ENCODE results near the gene PACSIN2.

- TF ChIP-seq, protein P1, sequence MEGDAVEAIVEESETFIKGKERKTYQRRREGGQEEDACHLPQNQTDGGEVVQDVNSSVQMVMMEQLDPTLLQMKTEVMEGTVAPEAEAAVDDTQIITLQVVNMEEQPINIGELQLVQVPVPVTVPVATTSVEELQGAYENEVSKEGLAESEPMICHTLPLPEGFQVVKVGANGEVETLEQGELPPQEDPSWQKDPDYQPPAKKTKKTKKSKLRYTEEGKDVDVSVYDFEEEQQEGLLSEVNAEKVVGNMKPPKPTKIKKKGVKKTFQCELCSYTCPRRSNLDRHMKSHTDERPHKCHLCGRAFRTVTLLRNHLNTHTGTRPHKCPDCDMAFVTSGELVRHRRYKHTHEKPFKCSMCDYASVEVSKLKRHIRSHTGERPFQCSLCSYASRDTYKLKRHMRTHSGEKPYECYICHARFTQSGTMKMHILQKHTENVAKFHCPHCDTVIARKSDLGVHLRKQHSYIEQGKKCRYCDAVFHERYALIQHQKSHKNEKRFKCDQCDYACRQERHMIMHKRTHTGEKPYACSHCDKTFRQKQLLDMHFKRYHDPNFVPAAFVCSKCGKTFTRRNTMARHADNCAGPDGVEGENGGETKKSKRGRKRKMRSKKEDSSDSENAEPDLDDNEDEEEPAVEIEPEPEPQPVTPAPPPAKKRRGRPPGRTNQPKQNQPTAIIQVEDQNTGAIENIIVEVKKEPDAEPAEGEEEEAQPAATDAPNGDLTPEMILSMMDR (IDR thresholded peaks at IDR 0.05; ENCODE audit: low read length): no peak
- TF ChIP-seq EZH2phosphoT487 (IDR thresholded peaks at IDR 0.05; ENCODE audit: low read length): no peak
- TF ChIP-seq EZH2 (optimal IDR thresholded peaks at IDR 0.05; ENCODE audit: low read depth, low read length): no peak
Measured at GRCh38 chr22:43009444-43009843, 5.5 kb downstream of the PACSIN2 start.

All from MM.1S (cell line).